ENCODE data around the gene CAB39L.

Gene CAB39L

DNA sequence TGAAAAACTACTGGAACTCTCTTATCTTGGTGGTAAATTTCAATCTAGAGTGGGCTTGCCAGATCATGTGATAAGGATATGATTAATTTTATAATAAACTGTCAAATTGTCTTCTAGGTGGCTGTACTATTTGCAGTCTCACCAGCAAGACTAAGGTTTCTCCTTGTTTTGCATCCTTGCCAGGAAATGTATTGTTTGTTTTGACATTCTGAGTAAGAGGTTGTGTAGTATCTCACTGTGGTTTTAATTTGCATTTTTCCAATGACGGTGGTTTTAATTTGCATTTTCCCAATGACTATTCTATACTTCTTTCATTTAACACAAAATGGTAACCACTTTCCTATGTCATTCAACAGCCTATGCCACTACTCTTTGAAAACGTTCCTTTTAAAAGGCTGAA lies 2.0 kb downstream of the CAB39L start:
- DNase-seq (no peak), ATAC-seq (no peak)

DNA sequence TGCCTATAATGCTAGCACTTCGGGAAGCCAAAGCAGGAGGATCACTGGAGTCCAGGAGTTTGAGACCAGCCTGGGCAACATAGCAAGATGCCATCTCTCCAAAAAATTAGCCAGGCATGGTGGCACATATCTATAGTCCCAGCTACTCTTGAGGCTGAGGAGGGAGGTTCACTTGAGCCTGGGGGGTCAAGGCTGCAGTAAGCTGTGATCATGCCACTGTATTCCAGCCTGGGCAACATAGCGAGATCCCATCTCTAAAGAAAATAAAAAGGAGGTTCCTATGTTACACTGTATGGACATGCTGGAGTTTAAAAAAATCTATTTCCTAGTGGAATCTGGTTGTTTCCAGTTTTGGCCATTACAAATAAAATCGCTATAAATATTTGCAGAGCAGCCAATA lies 2.6 kb downstream of the CAB39L start:
- no peak for DNase-seq
- ATAC-seq, result no peak

- DNase-seq (no peak), ATAC-seq (no peak)
Measured at GRCh38 chr13:49439609-49440008, 4.3 kb downstream of the CAB39L start.

- DNase-seq (no peak), ATAC-seq (no peak)
Measured at GRCh38 chr13:49437705-49438104, 6.2 kb downstream of the CAB39L start.

GRCh38 chr13:49436890-49437289 lies 7.0 kb downstream of the CAB39L start:
- DNase-seq (no peak), ATAC-seq (no peak)

DNA sequence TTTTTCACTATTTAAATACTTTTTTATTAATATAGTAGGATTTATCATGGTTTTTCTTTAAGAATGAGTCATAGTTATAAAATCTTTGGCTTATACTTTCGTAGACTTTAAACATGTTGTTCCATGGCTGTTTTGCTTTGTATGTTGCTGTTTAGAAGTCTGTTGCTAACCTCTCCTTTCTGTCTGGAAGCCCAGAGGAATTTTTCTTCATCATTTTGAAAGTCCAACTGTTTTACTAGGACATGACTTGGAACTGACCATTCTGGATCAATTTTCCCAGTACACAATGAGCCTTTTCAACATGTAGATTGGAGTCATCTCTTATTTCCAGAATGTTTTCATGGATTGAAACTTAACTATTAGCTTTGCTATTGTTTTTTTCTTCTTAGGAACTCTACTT lies 7.9 kb downstream of the CAB39L start:
- DNase-seq (no peak), ATAC-seq (no peak)

- DNase-seq, result no peak
- no peak for ATAC-seq
Measured at GRCh38 chr13:49429121-49429520, 14.7 kb downstream of the CAB39L start.

GRCh38 chr13:49428041-49428763 lies 15.7 kb downstream of the CAB39L start:
- ATAC-seq (no peak), DNase-seq (no peak)

DNA sequence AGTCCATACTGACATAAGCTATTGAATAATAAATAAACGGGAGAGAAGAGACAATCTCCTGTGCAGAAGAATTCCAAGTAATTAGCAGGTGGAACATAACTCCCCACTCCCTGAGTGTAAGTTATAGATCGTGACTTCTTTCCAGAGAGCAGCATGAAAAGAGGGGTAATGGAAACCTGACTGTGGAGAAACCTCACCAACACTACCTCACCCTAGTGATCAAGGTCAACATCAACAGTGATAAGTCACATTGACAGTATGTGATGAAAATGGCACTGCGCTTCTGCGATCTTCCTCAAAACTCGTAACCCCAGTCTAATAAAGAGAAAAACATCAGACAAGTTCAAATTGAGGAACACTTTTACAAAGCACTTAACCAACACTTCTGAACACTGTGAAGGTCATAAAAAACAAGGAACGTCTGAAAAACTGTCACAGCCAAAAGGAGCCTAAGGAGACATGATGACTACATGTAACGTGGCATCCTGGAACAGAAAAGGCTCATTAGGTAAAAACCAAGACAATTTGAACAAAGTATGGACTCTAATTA lies 19.8 kb downstream of the CAB39L start:
- ATAC-seq, result no peak
- DNase-seq, result no peak

DNA sequence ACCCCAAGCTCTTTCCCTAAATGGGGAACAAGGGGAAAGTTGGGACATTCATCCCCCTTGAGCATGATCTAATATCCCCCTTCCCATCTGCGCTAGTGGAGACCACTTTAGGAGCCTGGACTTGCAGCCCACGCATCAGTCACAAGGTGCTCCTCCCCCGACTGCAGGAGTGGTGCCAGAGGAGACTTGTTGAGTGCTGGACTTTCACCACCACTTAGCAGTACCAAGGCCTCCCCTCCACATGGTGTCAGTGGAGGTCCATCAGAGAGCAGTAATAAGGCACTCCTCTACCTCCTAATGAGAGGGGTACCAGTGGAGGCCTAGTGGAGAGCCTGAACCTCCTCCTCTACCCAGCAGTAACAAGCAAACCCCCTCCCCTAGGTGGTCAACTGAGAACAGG lies 22.5 kb downstream of the CAB39L start:
- peak; percentile 15 for DNase-seq

GRCh38 chr13:49419276-49419675 lies 24.6 kb downstream of the CAB39L start:
- ATAC-seq (no peak), DNase-seq (no peak)

More for the DNA sequence above, 22.5 kb downstream of the CAB39L start:
- peak; percentile 77 for ATAC-seq

DNA sequence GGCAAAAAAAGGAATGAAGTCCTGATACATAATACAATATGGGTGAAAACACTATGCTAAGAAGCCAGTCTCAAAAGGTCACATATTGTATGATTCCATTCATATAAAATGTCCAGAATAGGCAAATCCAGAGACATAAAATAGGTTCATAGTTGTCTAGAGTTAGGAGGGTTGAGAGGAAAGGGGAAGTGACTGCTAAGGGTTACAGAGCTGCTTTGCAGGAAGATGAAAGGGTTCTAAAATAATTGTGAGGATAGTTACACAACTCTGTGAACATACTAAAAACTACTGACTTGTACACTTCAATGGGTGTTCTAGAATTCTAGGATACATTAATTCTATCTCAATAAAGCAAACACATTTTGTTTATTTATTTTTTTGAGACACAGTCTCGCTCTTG lies 25.7 kb downstream of the CAB39L start:
- ATAC-seq (no peak), DNase-seq (no peak)

DNA sequence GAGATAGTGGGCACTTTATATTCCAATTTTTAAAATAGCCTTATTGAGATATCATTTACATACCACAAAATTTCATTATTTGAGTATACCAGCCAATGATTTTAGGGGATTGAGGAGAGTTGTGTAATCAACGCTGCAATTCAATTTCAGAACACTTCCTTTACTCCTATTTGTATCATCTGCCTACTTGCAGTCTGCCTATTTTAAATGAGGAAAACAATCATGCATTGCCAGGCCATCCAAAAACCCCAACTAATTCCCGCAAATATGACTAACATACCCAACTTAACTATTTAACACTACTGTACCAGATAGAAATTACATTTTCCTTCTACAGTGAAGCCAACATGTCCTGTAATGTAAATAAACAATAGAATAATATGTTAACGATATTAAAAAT lies 26.7 kb downstream of the CAB39L start:
- ATAC-seq (no peak), DNase-seq (no peak)

- ATAC-seq (no peak), DNase-seq (no peak)
Measured at GRCh38 chr13:49412749-49413148, 31.1 kb downstream of the CAB39L start.

GRCh38 chr13:49411353-49411752 lies 32.5 kb downstream of the CAB39L start:
- ATAC-seq (no peak), DNase-seq (no peak)

- ATAC-seq, result no peak
- DNase-seq, result no peak
Measured at GRCh38 chr13:49410477-49410876, 33.4 kb downstream of the CAB39L start.

DNA sequence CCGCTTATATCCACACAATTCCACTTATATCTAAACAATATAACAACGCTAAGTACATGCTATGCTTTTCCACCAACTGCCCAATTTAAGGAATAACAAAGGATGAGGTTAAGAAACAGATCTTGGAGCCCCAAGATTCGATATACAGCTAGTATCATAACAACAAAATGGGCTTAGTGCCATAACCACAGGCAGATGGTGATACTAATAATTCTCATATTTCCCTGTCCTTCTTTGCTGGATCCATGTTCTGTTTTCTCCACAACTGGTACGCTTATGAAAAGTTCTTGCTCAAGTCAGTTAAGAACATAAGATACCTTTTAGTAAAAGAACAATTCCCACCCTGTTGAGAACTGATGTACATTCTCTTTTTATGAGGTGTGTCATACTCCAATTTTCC lies 33.9 kb downstream of the CAB39L start:
- ATAC-seq (no peak), DNase-seq (no peak)

- ATAC-seq, result no peak
- no peak for DNase-seq
Measured at GRCh38 chr13:49409008-49409407, 34.9 kb downstream of the CAB39L start.

DNA sequence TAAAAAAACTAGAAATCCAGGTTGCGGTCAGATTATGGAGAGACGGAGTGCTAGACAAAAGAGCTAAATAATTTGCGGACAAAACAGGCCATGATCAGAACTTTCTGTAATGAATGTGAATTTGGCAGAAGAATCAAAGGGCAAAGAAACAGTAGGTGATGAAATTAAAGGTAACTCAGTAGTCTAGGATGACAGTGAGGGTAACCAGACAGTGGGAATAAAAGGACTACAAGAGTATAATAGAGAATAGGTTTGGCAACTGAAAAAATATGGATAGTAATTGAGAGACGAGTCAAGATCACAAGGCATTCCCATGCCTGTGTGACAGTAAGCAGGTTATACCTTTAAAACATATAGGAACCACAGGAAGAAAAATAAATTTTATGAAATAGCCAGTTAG lies 35.9 kb downstream of the CAB39L start:
- ATAC-seq, result no peak
- DNase-seq, result no peak

GRCh38 chr13:49407068-49407467 lies 36.8 kb downstream of the CAB39L start:
- ATAC-seq (no peak), DNase-seq (no peak)

DNA sequence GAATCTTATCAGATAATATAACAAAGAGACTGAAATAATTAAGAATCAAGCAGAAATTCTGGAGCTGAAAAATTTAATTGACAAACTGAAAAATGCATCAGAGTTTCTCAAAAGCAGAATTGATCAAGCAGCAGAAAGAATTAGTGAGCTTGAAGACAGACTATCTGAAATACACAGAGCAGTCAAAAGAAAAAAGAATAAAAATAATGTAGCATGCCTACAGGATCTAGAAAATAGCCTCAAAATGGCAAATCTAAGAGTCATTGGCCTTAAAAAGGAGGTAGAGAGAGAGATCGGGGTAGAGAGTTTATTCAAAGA lies 39.2 kb downstream of the CAB39L start:
- ATAC-seq, result no peak

DNA sequence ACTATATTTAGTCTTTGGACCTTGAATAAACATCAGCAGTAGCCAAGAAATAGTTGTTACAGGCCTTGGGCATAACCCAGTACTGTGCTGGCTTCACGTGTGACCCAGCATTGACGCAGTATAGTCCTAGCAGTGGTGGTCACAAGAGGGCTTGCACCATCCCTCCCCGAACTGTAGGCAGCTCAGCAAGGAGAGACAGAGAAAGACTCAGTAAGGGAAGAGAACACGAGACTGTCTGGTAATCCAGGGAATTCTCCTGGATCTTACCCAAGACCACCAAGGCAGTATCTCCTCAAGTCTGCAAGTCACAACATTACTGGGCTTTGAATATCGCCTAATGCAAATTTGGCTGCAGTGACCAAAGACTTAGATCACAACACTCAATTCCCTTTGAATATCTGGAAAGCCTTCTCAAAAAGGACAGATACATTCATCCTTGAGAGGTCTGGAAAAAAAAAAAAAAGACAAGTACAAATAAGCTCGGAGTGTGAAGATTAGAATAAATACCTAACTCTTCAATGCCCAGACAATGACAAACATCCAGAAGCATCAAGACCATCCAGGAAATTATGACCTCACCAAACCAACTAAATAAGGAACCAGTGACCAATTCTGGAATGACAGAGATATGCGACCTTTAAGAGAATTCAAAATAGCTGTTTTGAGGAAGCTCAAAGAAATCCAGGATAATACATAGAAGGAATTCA lies 39.7 kb downstream of the CAB39L start:
- DNase-seq (no peak), ATAC-seq (no peak)

More for the DNA sequence above, 39.2 kb downstream of the CAB39L start:
- no peak for DNase-seq

GRCh38 chr13:49400755-49401659 lies 42.9 kb downstream of the CAB39L start:
- DNase-seq (no peak), ATAC-seq (no peak)
